ENCODE results near the gene ANAPC7. TPM values are rescaled to one million over a fixed set of nuclear protein-coding genes. Genes with fewer than 3 reads are reported as not detected.

Gene ANAPC7
- polyA plus RNA-seq, 1 of the 3 experiments (the other 2 are of a cell fraction): 58.9 TPM

- DNase-seq: no peak
- Histone ChIP-seq H4K20me1 (ENCODE audit: insufficient read depth) (no peaks in the 10 kb centered on the region), H3K79me2 (ENCODE audit: insufficient read depth) (no peaks in the 10 kb centered on the region), H2AFZ (ENCODE audit: low read depth) (no peak overlapping the region), H3K36me3 (replicated peaks in 1 of 2; ENCODE audit: control insufficient read depth in 1 of 2, insufficient read depth in 2 of 2, low read length in 1 of 2) (peaks cover 17 to 21% of the 10 kb centered on the region in 2 experiments), H3K4me3 (ENCODE audit: low read depth in 2 of 2, low read length in 1 of 2) (no peak overlapping the region), H3K4me2 (no peak overlapping the region), H3K9me2 (no peaks in the 10 kb centered on the region), H3K9ac (no peak overlapping the region), H3K4me1 (ENCODE audit: control insufficient read depth in 1 of 2, insufficient read depth in 2 of 2, low read depth in 1 of 2, low read length in 1 of 2) (no peaks in the 10 kb centered on the region; a peak in 1 of 4 replicates), H3K27ac (ENCODE audit: low read depth in 2 of 2, low read length in 1 of 2) (no peak overlapping the region), H3K27me3 (ENCODE audit: insufficient read depth) (no peaks in the 10 kb centered on the region), H3F3A (replicated peaks; ENCODE audit: insufficient read depth) (peaks cover 26% of the 10 kb centered on the region), H3K9me3 (no peaks in the 10 kb centered on the region)
- 92% methylated on average over 7 of the region's 7 CpGs for WGBS (ENCODE audit: low lambda C conversion rate)
- TF ChIP-seq ZBTB33 (IDR thresholded peaks at IDR 0.05; ENCODE audit: borderline replicate concordance, low read depth) (no peak), ELF1 (IDR thresholded peaks at IDR 0.05) (no peak), TAF1 (IDR thresholded peaks at IDR 0.05; ENCODE audit: borderline replicate concordance, low read depth, low read length) (no peak), NFIC (IDR thresholded peaks at IDR 0.05; ENCODE audit: borderline replicate concordance) (no peak), TCF12 (IDR thresholded peaks at IDR 0.05) (no peak), RCOR1 (IDR thresholded peaks at IDR 0.05; ENCODE audit: low read length) (no peak), REST (IDR thresholded peaks at IDR 0.05; ENCODE audit: low read depth, low read length) (no peak), SMC3 (IDR thresholded peaks at IDR 0.05; ENCODE audit: low read depth, low read length) (no peak), CHD2 (IDR thresholded peaks at IDR 0.05; ENCODE audit: low read length, partially characterized antibody) (no peak), RFX5 (IDR thresholded peaks at IDR 0.05; ENCODE audit: low read length) (no peak), MXI1 (IDR thresholded peaks at IDR 0.05; ENCODE audit: low read depth, low read length) (no peak)
- TF ChIP-seq, protein P1, sequence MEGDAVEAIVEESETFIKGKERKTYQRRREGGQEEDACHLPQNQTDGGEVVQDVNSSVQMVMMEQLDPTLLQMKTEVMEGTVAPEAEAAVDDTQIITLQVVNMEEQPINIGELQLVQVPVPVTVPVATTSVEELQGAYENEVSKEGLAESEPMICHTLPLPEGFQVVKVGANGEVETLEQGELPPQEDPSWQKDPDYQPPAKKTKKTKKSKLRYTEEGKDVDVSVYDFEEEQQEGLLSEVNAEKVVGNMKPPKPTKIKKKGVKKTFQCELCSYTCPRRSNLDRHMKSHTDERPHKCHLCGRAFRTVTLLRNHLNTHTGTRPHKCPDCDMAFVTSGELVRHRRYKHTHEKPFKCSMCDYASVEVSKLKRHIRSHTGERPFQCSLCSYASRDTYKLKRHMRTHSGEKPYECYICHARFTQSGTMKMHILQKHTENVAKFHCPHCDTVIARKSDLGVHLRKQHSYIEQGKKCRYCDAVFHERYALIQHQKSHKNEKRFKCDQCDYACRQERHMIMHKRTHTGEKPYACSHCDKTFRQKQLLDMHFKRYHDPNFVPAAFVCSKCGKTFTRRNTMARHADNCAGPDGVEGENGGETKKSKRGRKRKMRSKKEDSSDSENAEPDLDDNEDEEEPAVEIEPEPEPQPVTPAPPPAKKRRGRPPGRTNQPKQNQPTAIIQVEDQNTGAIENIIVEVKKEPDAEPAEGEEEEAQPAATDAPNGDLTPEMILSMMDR (IDR thresholded peaks at IDR 0.05): no peak
- TF ChIP-seq, protein P2, sequence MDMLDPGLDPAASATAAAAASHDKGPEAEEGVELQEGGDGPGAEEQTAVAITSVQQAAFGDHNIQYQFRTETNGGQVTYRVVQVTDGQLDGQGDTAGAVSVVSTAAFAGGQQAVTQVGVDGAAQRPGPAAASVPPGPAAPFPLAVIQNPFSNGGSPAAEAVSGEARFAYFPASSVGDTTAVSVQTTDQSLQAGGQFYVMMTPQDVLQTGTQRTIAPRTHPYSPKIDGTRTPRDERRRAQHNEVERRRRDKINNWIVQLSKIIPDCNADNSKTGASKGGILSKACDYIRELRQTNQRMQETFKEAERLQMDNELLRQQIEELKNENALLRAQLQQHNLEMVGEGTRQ (IDR thresholded peaks at IDR 0.05; ENCODE audit: borderline replicate concordance, low read depth, low read length): no peak
- TF ChIP-seq, protein P3, sequence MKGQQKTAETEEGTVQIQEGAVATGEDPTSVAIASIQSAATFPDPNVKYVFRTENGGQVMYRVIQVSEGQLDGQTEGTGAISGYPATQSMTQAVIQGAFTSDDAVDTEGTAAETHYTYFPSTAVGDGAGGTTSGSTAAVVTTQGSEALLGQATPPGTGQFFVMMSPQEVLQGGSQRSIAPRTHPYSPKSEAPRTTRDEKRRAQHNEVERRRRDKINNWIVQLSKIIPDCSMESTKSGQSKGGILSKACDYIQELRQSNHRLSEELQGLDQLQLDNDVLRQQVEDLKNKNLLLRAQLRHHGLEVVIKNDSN (IDR thresholded peaks at IDR 0.05; ENCODE audit: borderline replicate concordance, low read depth): no peak
- CTCF ChIA-PET: interaction anchor here (0.6 to 1.4 kb wide), 4 partner anchors 9 to 77 kb away, joined by 3 to 9 read pairs (median 4); no protein-coding TSS in a partner anchor
- POLR2A ChIA-PET: no interaction called here
These were observed 49.2 kb downstream of the ANAPC7 start for GRCh38 chr12:110354172-110354780.

Measured in SK-N-SH (cell line).